GM12878 (cell line): Measurements from ENCODE around the gene CTIF. TPM values are rescaled to one million over a fixed set of nuclear protein-coding genes. Genes with fewer than 3 reads are reported as not detected.

Experiments
- ATAC-seq: fragments of 200-7000 bp; cut with Tn5 transposase; 3 replicates; pipeline ENCODE4 v1.9.1; 2020; ENCODE audit warnings: mild to moderate bottlenecking, moderate library complexity
- BruUV-seq: library from RNA; stranded (reverse); fragments of 400-500 nt; replicated peaks from 2 replicates; lab custom pipeline; 2021; lab: Mats Ljungman, UMichigan
- CTCF ChIA-PET: fragments of 300-600 bp; sonication (Branson Sonifier 250); formaldehyde crosslinking; extraction: SDS; loops from one replicate; lab custom pipeline; 2021; ENCODE audit warnings: inconsistent platforms; lab: Yijun Ruan, JAX
- POLR2A ChIA-PET: fragments of 350-600 bp; formaldehyde crosslinking; extraction: SDS; loops from one replicate; lab custom pipeline; 2021; ENCODE audit warnings: inconsistent platforms; lab: Charles Lee
- RAD21 ChIA-PET: fragments of 300-600 bp; sonication (Branson Sonifier 250); formaldehyde crosslinking; loops from one replicate; lab custom pipeline; 2023; ENCODE audit warnings: antibody characterized with exemption; ENCODE audit not compliant: unreplicated experiment; lab: Charles Lee
- SMC1A ChIA-PET: fragments of 300-600 bp; sonication (Branson Sonifier 250); formaldehyde crosslinking; loops from one replicate; lab custom pipeline; 2023; ENCODE audit not compliant: unreplicated experiment, uncharacterized antibody; lab: Charles Lee
- DNase-seq: peaks from one replicate; pipeline ENCODE4 v3.0.0-alpha.2; 2011; ENCODE audit warnings: low read depth, low spot score
- FAIRE-seq: peaks from 3 replicates; lab custom pipeline; 2011; peaks lifted over from hg19 to GRCh38; lab: Jason Lieb, UNC
- H2AFZ ChIP-seq: 2 replicates; pipeline ENCODE4 v1.6.0; 2011; ENCODE audit warnings: low read depth, low read length, control low read depth; ENCODE audit not compliant: control insufficient read depth
- H3K27ac ChIP-seq: 2 replicates; pipeline ENCODE4 v1.5.1; 2011; ENCODE audit warnings: control low read depth; ENCODE audit not compliant: control insufficient read depth, insufficient read depth
- H3K27me3 ChIP-seq, 2 experiments: replicated peaks in 1 of 2; 2 replicates each; pipeline versions ENCODE4 v1.6.0 to v1.6.1; 2011; ENCODE audit warnings: low read length in 1 of 2; ENCODE audit not compliant: control insufficient read depth in 2 of 2, insufficient read depth in 2 of 2
- H3K36me3 ChIP-seq, 2 experiments: 2 replicates each; pipeline ENCODE4 v1.5.1; 2011; ENCODE audit warnings: low read length in 1 of 2; ENCODE audit not compliant: control insufficient read depth in 2 of 2, insufficient read depth in 2 of 2
- H3K4me1 ChIP-seq: 2 replicates; pipeline ENCODE4 v1.6.1; 2011; ENCODE audit warnings: mild to moderate bottlenecking, low read length, moderate library complexity, mixed read lengths; ENCODE audit not compliant: control insufficient read depth, insufficient read depth
- H3K4me2 ChIP-seq: 2 replicates; pipeline ENCODE4 v1.6.0; 2011; ENCODE audit warnings: control low read depth; ENCODE audit not compliant: control insufficient read depth, insufficient read depth
- H3K4me3 ChIP-seq: fragments of 200-600 bp; sonication (generic); 2 replicates; pipeline ENCODE4 v1.5.1; 2016
- H3K79me2 ChIP-seq: 2 replicates; pipeline ENCODE4 v1.6.0; 2011; ENCODE audit warnings: low read length; ENCODE audit not compliant: control insufficient read depth, insufficient read depth
- H3K9ac ChIP-seq: 2 replicates; pipeline ENCODE4 v1.8.0; 2011; ENCODE audit warnings: low read length, control low read depth, mixed read lengths; ENCODE audit not compliant: control insufficient read depth, insufficient read depth
- H3K9me3 ChIP-seq: replicated peaks from 3 replicates; pipeline ENCODE4 v1.5.1; 2011; ENCODE audit warnings: mild to moderate bottlenecking, low read length; ENCODE audit not compliant: control insufficient read depth, insufficient read depth
- H4K20me1 ChIP-seq: 2 replicates; pipeline ENCODE4 v1.6.0; 2011; ENCODE audit not compliant: control insufficient read depth, insufficient read depth
- ATF3 ChIP-seq: IDR thresholded peaks from 2 replicates; pipeline ENCODE4 v1.6.1; 2011; ENCODE audit warnings: low read depth, mild to moderate bottlenecking, low read length, moderate library complexity, borderline replicate concordance; ENCODE audit errors: extremely low read depth
- BACH1 ChIP-seq: fragments of 450-650 bp; IDR thresholded peaks from 2 replicates; pipeline ENCODE4 v1.6.1; 2017; ENCODE audit warnings: mild to moderate bottlenecking, borderline replicate concordance
- CBX3 ChIP-seq: fragments of 200-600 bp; sonication (generic); IDR thresholded peaks from 2 replicates; pipeline ENCODE4 v1.6.1; 2016; ENCODE audit warnings: low read depth, borderline replicate concordance
- CHD2 ChIP-seq: IDR thresholded peaks from 2 replicates; pipeline ENCODE4 v1.6.1; 2011; ENCODE audit warnings: low read depth, low read length, improper control_type of control experiment, borderline replicate concordance
- EGR1 ChIP-seq, 2 experiments: IDR thresholded peaks; 1 replicate in 1 of 2; 2 replicates in 1 of 2; pipeline ENCODE4 v1.6.1; 2011 to 2012; ENCODE audit warnings: low read depth in 2 of 2, low read length in 2 of 2, borderline replicate concordance in 1 of 2, mild to moderate bottlenecking in 1 of 2, moderate library complexity in 1 of 2
- ELK1 ChIP-seq: IDR thresholded peaks from 2 replicates; pipeline ENCODE4 v1.6.1; 2012; ENCODE audit warnings: low read depth, low read length, improper control_type of control experiment
- ETV6 ChIP-seq, 2 experiments: fragments of 450-650 bp in 1 of 2; IDR thresholded peaks in 1 of 2; conservative IDR thresholded peaks in 1 of 2; 2 replicates each; pipeline ENCODE4 v1.6.1; 2014; ENCODE audit warnings: antibody characterized with exemption in 1 of 2, borderline replicate concordance in 1 of 2, low read depth in 1 of 2, mild to moderate bottlenecking in 1 of 2, moderate library complexity in 1 of 2
- HSF1 ChIP-seq: fragments of 150-350 bp; IDR thresholded peaks from 2 replicates; pipeline ENCODE4 v1.6.1; 2014; ENCODE audit warnings: mild to moderate bottlenecking, low read depth, low read length
- NR2F1 ChIP-seq: fragments of 450-650 bp; conservative IDR thresholded peaks from 2 replicates; pipeline ENCODE4 v1.6.1; 2017; ENCODE audit warnings: mild to moderate bottlenecking
- PKNOX1 ChIP-seq: fragments of 450-650 bp; IDR thresholded peaks from 2 replicates; pipeline ENCODE4 v1.6.1; 2016; ENCODE audit warnings: mild to moderate bottlenecking
- RBBP5 ChIP-seq: fragments of 200-600 bp; sonication (generic); conservative IDR thresholded peaks from 2 replicates; pipeline ENCODE4 v1.6.1; 2016
- SIX5 ChIP-seq: IDR thresholded peaks from 2 replicates; pipeline ENCODE4 v1.6.1; 2011; ENCODE audit warnings: mild to moderate bottlenecking, low read depth, low read length, moderate library complexity; ENCODE audit not compliant: severe bottlenecking
- SMARCA5 ChIP-seq: fragments of 450-650 bp; IDR thresholded peaks from 2 replicates; pipeline ENCODE4 v1.6.1; 2017; ENCODE audit warnings: mild to moderate bottlenecking
- SREBF1 ChIP-seq: IDR thresholded peaks from 2 replicates; pipeline ENCODE4 v1.6.1; 2012; ENCODE audit warnings: mild to moderate bottlenecking, low read length
- STAT1 ChIP-seq: fragments of 450-650 bp; conservative IDR thresholded peaks from 2 replicates; pipeline ENCODE4 v1.6.1; 2014; ENCODE audit warnings: antibody characterized with exemption, mild to moderate bottlenecking
- ZBTB40 ChIP-seq: fragments of 450-650 bp; IDR thresholded peaks from 2 replicates; pipeline ENCODE4 v1.6.1; 2016; ENCODE audit warnings: mild to moderate bottlenecking, moderate library complexity, borderline replicate concordance
- ZNF24 ChIP-seq: fragments of 450-650 bp; IDR thresholded peaks from 2 replicates; pipeline ENCODE4 v1.6.1; 2017; ENCODE audit warnings: antibody characterized with exemption, mild to moderate bottlenecking
- WGBS: methylation state at CpG from one replicate; pipeline ENCODE4 v1.1.6; 2016; ENCODE audit warnings: low lambda C conversion rate; ENCODE audit not compliant: insufficient replicate concordance, insufficient coverage; ENCODE audit errors: missing lambda C conversion rate; 5-methylcytosine and 5-hydroxymethylcytosine counted together
- in situ Hi-C: fragments of 300-500 bp; cut with MboI; formaldehyde crosslinking; loops from 9 replicates; pipeline ENCODE4 v1.14.3; 2018; ENCODE audit warnings: mixed read lengths
- intact Hi-C: fragments of 100-400 bp; cut with micrococcal nuclease; formaldehyde crosslinking; loops from one replicate; pipeline ENCODE4 v1.14.2; 2022; ENCODE audit not compliant: unreplicated experiment
- polyA plus RNA-seq, 11 experiments: library from polyadenylated mRNA; depleted of rRNA in 4 of 11; unstranded in 6 of 11; stranded (reverse) in 5 of 11; fragments of >200 nt; fragmentation: Nextera tagmentation in 4 of 11; fragmentation: Illumina TruSeq in 1 of 11; extraction: Ambion mirVana in 4 of 11; extraction: Trizol in 1 of 11; gene quantifications; 1 replicate in 1 of 11; 2 replicates in 10 of 11; pipeline versions ENCODE4 v1.2.1 to v1.2.3, GENCODE V29; 2011 to 2016; ENCODE audit warnings: inconsistent platforms in 2 of 11, missing spikeins in 2 of 11, low read depth in 1 of 11
- total RNA-seq, 4 experiments: library from RNA; depleted of rRNA in 3 of 4; stranded (reverse); fragments of >200 nt in 3 of 4; fragmentation: Illumina TruSeq in 1 of 4; extraction: Trizol in 1 of 4; gene quantifications; 2 replicates each; pipeline versions ENCODE4 v1.2.1 to v1.2.3, GENCODE V29; 2013 to 2021

Gene CTIF
- total and polyA plus RNA-seq, 10 of the 15 experiments (the other 5 are each of a cell fraction or from before 2014, with no cell fraction given) = 0.06 to 11.6 (median 2.5) TPM

GRCh38 chr18:48534364-48534763 lies 4.5 kb upstream of the CTIF start:
- DNase-seq (no peak), FAIRE-seq (no peak), ATAC-seq (no peak)
- in situ Hi-C loops (no loop called here), intact Hi-C loops (no loop called here)
- ChIA-PET SMC1A (interaction anchor here (0.8 kb wide), 1 partner anchor 34 kb away, joined by 4 read pairs; no protein-coding TSS in a partner anchor), POLR2A (no interaction called here), CTCF (no interaction called here), RAD21 (no interaction called here)
- H3K4me2 ChIP-seq = no peak overlapping the region
- no peaks in the 10 kb centered on the region for H3K4me1 ChIP-seq
- no peaks in the 10 kb centered on the region for H3K9me3 ChIP-seq
- no peak overlapping the region for H2AFZ ChIP-seq
- H3K4me3 ChIP-seq = no peak overlapping the region
- no peaks in the 10 kb centered on the region for H3K36me3 ChIP-seq
- no peaks in the 10 kb centered on the region for H3K79me2 ChIP-seq
- no peak overlapping the region for H3K27ac ChIP-seq
- no peaks in the 10 kb centered on the region; a peak in 1 of 4 replicates for H3K27me3 ChIP-seq
- BruUV-seq = no TSS peak
- no peak overlapping the region for H3K9ac ChIP-seq
- no peaks in the 10 kb centered on the region for H4K20me1 ChIP-seq
- WGBS = 97% methylated on average over 3 of the region's 3 CpGs
- no peak for TF ChIP-seq ETV6 (conservative IDR thresholded peaks at IDR 0.05 in 1 of 2, IDR thresholded peaks at IDR 0.05 in 1 of 2; ENCODE audit: borderline replicate concordance in 1 of 2, low read depth in 1 of 2)
- no peak for TF ChIP-seq SIX5
- TF ChIP-seq STAT1 = no peak
- TF ChIP-seq PKNOX1 = no peak
- TF ChIP-seq SMARCA5 = no peak
- TF ChIP-seq RBBP5 = no peak
- TF ChIP-seq ZBTB40 = no peak
- no peak for TF ChIP-seq SREBF1
- TF ChIP-seq ATF3 = no peak
- no peak for TF ChIP-seq ZNF24
- TF ChIP-seq NR2F1 = no peak
- no peak for TF ChIP-seq CBX3
- no peak for TF ChIP-seq ELK1
- no peak for TF ChIP-seq EGR1 (IDR thresholded peaks at IDR 0.05; ENCODE audit: borderline replicate concordance in 1 of 2, low read depth in 2 of 2, low read length in 2 of 2)
- TF ChIP-seq CHD2 = no peak
- no peak for TF ChIP-seq HSF1
- no peak for TF ChIP-seq BACH1
